CD4-positive, CD25-positive, alpha-beta regulatory T cell (primary cell): ENCODE measurements around the gene SYMPK. TPM values are rescaled to one million over a fixed set of nuclear protein-coding genes. Genes with fewer than 3 reads are reported as not detected.

Experiments used
- ATAC-seq, 2 donors: fragments of 150-1000 bp; cut with Tn5 transposase; one replicate each; pipeline ENCODE4 v1.10.0; 2021; ENCODE audit warnings: low read depth in 2 of 2, moderate number of reproducible peaks in 2 of 2, moderate library complexity in 1 of 2
- DNase-seq, 3 donors: peaks; one replicate each; pipeline versions ENCODE4 v3.0.0 to v3.0.0-alpha.2; 2012 to 2022; ENCODE audit warnings: mixed read lengths in 1 of 3
- H3K27ac ChIP-seq: one replicate; pipeline ENCODE4 v1.7.0; 2013; ENCODE audit warnings: mild to moderate bottlenecking, low read length; ENCODE audit not compliant: insufficient read depth, poor library complexity, severe bottlenecking
- H3K27me3 ChIP-seq: one replicate; pipeline ENCODE4 v1.7.0; 2013; ENCODE audit warnings: low read length; ENCODE audit not compliant: control insufficient read depth, insufficient read depth
- H3K36me3 ChIP-seq: one replicate; pipeline ENCODE4 v1.7.0; 2013; ENCODE audit warnings: mild to moderate bottlenecking, low read length, moderate library complexity; ENCODE audit not compliant: control insufficient read depth, insufficient read depth
- H3K4me1 ChIP-seq: 2 replicates; pipeline ENCODE4 v1.7.0; 2013; ENCODE audit warnings: mild to moderate bottlenecking, low read length; ENCODE audit not compliant: insufficient read depth, control insufficient read depth, poor library complexity, severe bottlenecking
- H3K4me3 ChIP-seq: one replicate; pipeline ENCODE4 v1.7.0; 2013; ENCODE audit warnings: low read depth, mild to moderate bottlenecking, low read length, moderate library complexity
- H3K9me3 ChIP-seq, 2 experiments: 1 replicate in 1 of 2; 2 replicates in 1 of 2; pipeline ENCODE4 v1.7.0; 2013; ENCODE audit warnings: low read length in 2 of 2, mild to moderate bottlenecking in 1 of 2, moderate library complexity in 1 of 2; ENCODE audit not compliant: control insufficient read depth in 2 of 2
- H3K27ac Mint-ChIP-seq, 3 donors: one replicate each; pipeline ENCODE4 v1.8.0; 2020 to 2022; ENCODE audit warnings: mild to moderate bottlenecking in 3 of 3, mixed read lengths in 3 of 3, moderate library complexity in 2 of 3
- H3K27me3 Mint-ChIP-seq: one replicate; pipeline ENCODE4 v1.8.0; 2022; ENCODE audit warnings: mild to moderate bottlenecking, mixed read lengths
- H3K36me3 Mint-ChIP-seq: one replicate; pipeline ENCODE4 v1.8.0; 2020; ENCODE audit warnings: mixed read lengths
- H3K4me1 Mint-ChIP-seq, 4 donors: one replicate each; pipeline ENCODE4 v1.8.0; 2020 to 2022; ENCODE audit warnings: mixed read lengths in 4 of 4, mild to moderate bottlenecking in 1 of 4
- H3K4me3 Mint-ChIP-seq, 4 donors: one replicate each; pipeline ENCODE4 v1.8.0; 2020 to 2022; ENCODE audit warnings: mild to moderate bottlenecking in 4 of 4, mixed read lengths in 4 of 4, moderate library complexity in 3 of 4
- H3K9me3 Mint-ChIP-seq, 7 donors: one replicate each; pipeline ENCODE4 v1.8.0; 2020 to 2022; ENCODE audit warnings: mixed read lengths in 7 of 7, mild to moderate bottlenecking in 3 of 7, moderate library complexity in 2 of 7
- polyA plus RNA-seq, 4 donors: library from polyadenylated mRNA; unstranded; fragments of 300-500 nt; fragmentation: Illumina TruSeq; gene quantifications; one replicate each; pipeline ENCODE4 v1.2.3, GENCODE V29; 2021
- total RNA-seq: library from RNA; stranded (reverse); gene quantifications from one replicate; pipeline ENCODE4 v1.2.3, GENCODE V29; 2022

Gene SYMPK
- total and polyA plus RNA-seq, 5 donors from 2014 or later: 5.0 to 87.6 (median 10.5) TPM

- H3K4me3 Mint-ChIP-seq: peak overlapping the region in 1 of 4 donors; percentile 44
- Histone ChIP-seq H3K4me3 (no peak overlapping the region), H3K27ac (no peak overlapping the region), H3K4me1 (peaks cover 18% of the 10 kb centered on the region), H3K9me3 (no peaks in the 10 kb centered on the region), H3K36me3 (peaks cover 13% of the 10 kb centered on the region), H3K27me3 (no peaks in the 10 kb centered on the region)
- no peak for DNase-seq
- peaks cover 20% of the 10 kb centered on the region for H3K36me3 Mint-ChIP-seq
- H3K4me1 Mint-ChIP-seq: peaks cover 0 to 24% (median 16%) of the 10 kb centered on the region in 4 donors
- no peaks in the 10 kb centered on the region for H3K27me3 Mint-ChIP-seq
- no peaks in the 10 kb centered on the region for H3K9me3 Mint-ChIP-seq
- no peak overlapping the region for H3K27ac Mint-ChIP-seq
- no peak for ATAC-seq
Observed at GRCh38 chr19:45782820-45783785, 79.8 kb downstream of the SYMPK start.

DNA sequence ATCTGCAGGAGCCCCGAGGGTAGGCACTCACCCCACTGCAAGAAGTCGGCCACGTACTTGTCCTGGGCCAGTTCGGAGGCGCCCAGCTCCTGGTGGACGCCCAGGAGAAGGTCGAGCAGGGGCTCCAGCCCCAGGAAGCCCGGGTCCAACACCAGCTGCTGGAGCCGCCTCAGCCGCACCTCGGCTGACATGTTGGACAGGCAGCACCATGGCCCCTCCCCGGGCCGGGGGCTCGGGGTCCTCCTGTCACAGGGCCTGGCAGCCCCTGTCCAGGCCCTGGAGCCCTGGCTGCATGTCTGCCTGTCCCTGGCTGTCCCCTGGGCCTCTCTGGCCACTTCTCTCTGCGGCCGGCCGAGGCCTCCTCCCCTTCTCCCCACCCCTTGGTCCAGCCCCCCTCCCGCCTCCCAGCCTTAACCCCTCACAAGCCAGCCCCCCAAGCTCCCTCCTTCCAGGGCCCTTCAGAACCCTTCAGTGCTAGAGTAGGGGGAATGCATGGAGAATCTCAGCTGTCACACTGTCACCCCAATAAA lies 80.7 kb downstream of the SYMPK start, which contains the start of gene DMPK:
TSS of gene DMPK (minus strand) at position 329 of the 530 bp plus-strand sequence. CDS start at position 191, 138 bp downstream.
- Mint-ChIP-seq H3K27ac (no peak within 1 kb of the TSS), H3K9me3 (no peaks in the 10 kb centered on the region), H3K27me3 (no peaks in the 10 kb centered on the region), H3K4me1 (peaks cover 0 to 21% (median 13%) of the 10 kb centered on the region in 4 donors), H3K36me3 (peaks cover 12% of the 10 kb centered on the region), H3K4me3 (peak within 1 kb of the TSS in 1 of 4 donors; percentile 44)
- peaks cover 18% of the 10 kb centered on the region for H3K4me1 ChIP-seq
- no peak within 1 kb of the TSS for H3K4me3 ChIP-seq
- H3K36me3 ChIP-seq: peaks cover 11% of the 10 kb centered on the region
- no peak for DNase-seq
- H3K27ac ChIP-seq: no peak within 1 kb of the TSS
- no peak for ATAC-seq
- H3K9me3 ChIP-seq: no peaks in the 10 kb centered on the region
- H3K27me3 ChIP-seq: no peaks in the 10 kb centered on the region

GRCh38 chr19:45781214-45782161 lies 81.5 kb downstream of the SYMPK start:
- Mint-ChIP-seq H3K4me3 (peak overlapping the region in 1 of 4 donors; percentile 16), H3K4me1 (peaks cover 0 to 21% (median 13%) of the 10 kb centered on the region in 4 donors), H3K27me3 (no peaks in the 10 kb centered on the region), H3K36me3 (peaks cover 13% of the 10 kb centered on the region), H3K27ac (peak overlapping the region in 1 of 3 donors; percentile 20), H3K9me3 (no peaks in the 10 kb centered on the region)
- ATAC-seq (no peak), DNase-seq (no peak)
- H3K4me3 ChIP-seq: no peak overlapping the region
- no peaks in the 10 kb centered on the region for H3K9me3 ChIP-seq
- H3K36me3 ChIP-seq: peaks cover 8% of the 10 kb centered on the region
- no peaks in the 10 kb centered on the region for H3K27me3 ChIP-seq
- H3K27ac ChIP-seq: no peak overlapping the region
- peaks cover 18% of the 10 kb centered on the region for H3K4me1 ChIP-seq

GRCh38 chr19:45780448-45781213 lies 82.3 kb downstream of the SYMPK start:
- H3K4me3 ChIP-seq: no peak overlapping the region
- peaks cover 18% of the 10 kb centered on the region for H3K4me1 ChIP-seq
- Mint-ChIP-seq H3K4me3 (peak overlapping the region in 1 of 4 donors; percentile 16), H3K27me3 (no peaks in the 10 kb centered on the region), H3K27ac (peak overlapping the region in 1 of 3 donors; percentile 20), H3K9me3 (no peaks in the 10 kb centered on the region), H3K36me3 (peaks cover 9% of the 10 kb centered on the region), H3K4me1 (peaks cover 0 to 21% (median 13%) of the 10 kb centered on the region in 4 donors)
- H3K36me3 ChIP-seq: peaks cover 4% of the 10 kb centered on the region
- no peaks in the 10 kb centered on the region for H3K9me3 ChIP-seq
- ATAC-seq: no peak
- no peak overlapping the region for H3K27ac ChIP-seq
- DNase-seq: no peak
- H3K27me3 ChIP-seq: no peaks in the 10 kb centered on the region

DNA sequence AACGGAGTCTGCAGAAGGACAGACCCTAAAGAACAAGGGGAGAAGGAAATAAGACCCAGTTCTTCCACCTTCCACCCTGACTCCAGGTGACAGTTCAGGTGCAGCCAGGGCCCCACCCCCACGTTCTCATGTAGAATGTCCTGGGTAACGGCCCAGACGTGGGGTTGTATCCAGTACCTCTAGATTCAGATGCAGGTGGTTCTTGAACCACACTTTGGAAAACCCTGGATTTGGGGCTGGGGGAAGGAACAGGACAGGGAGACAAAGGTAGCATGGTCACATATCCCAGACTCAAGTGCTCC lies 82.8 kb downstream of the SYMPK start:
- Histone ChIP-seq H3K4me1 (peaks cover 18% of the 10 kb centered on the region), H3K27me3 (no peaks in the 10 kb centered on the region), H3K27ac (no peak overlapping the region), H3K4me3 (no peak overlapping the region), H3K9me3 (no peaks in the 10 kb centered on the region), H3K36me3 (peaks cover 4% of the 10 kb centered on the region)
- H3K9me3 Mint-ChIP-seq: no peaks in the 10 kb centered on the region
- DNase-seq (no peak), ATAC-seq (no peak)
- no peak overlapping the region for H3K27ac Mint-ChIP-seq
- peak overlapping the region in 2 of 4 donors; percentile 87 to 94 for H3K4me3 Mint-ChIP-seq
- peaks cover 9% of the 10 kb centered on the region for H3K36me3 Mint-ChIP-seq
- H3K4me1 Mint-ChIP-seq: peaks cover 0 to 21% (median 13%) of the 10 kb centered on the region in 4 donors
- no peaks in the 10 kb centered on the region for H3K27me3 Mint-ChIP-seq

DNA sequence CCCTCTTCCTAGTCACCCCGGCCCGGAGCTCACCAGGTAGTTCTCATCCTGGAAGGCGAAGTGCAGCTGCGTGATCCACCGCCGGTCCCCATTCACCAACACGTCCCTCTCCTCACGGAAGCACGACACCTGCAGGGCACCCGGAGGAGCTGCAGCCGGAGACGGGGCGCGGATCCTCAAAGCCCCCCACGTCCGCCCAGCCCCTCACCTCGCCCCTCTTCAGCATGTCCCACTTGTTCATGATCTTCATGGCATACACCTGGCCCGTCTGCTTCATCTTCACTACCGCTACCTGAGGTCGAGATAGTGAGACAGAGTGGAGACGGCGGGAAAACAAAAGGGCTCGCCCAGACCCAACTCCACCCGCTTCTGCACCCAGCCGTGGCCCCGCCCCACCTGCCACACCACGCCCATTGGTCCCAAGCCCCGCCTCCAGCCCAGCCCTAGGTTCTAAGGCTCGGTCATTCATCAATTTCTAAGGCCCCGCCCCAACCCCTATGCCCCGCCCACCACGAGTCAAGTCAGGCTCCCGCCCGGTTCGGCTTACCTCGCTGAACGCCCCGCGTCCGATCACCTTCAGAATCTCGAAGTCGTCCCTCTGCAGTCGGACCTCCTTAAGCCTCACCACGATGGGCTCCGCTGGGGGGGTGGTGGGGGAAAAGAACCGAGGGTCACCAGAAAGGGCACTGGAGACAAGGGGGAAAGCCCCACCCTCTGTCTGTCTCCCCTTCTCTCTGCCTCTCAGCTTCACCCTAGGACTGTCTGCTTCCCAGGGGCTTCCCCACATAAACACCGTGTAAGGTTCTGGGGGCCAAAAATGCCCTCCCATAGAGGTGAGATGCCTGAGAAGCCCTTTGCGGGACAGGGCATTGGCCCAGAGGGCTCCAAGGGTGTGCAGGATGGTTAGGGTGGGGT lies 83.5 kb downstream of the SYMPK start:
- Histone ChIP-seq H3K4me1 (peaks cover 18% of the 10 kb centered on the region), H3K27ac (no peak overlapping the region), H3K36me3 (peaks cover 4% of the 10 kb centered on the region), H3K27me3 (no peaks in the 10 kb centered on the region), H3K9me3 (no peaks in the 10 kb centered on the region), H3K4me3 (peak overlapping the region; percentile 13)
- Mint-ChIP-seq H3K9me3 (no peaks in the 10 kb centered on the region), H3K27me3 (no peaks in the 10 kb centered on the region), H3K27ac (peak overlapping the region in 2 of 3 donors; percentile 22 to 86), H3K4me3 (peak overlapping the region; percentile 72 to 94 (median 88)), H3K4me1 (peaks cover 0 to 21% (median 15%) of the 10 kb centered on the region in 4 donors), H3K36me3 (peaks cover 9% of the 10 kb centered on the region)
- ATAC-seq: peak; percentile 86 to 88
- DNase-seq: peak; percentile 81 to 86 (median 85)
